Keratinocyte (primary cell): ENCODE results near the gene HDAC9. TPM values are rescaled to one million over a fixed set of nuclear protein-coding genes. Genes with fewer than 3 reads are reported as not detected.

Experiments used
- DNase-seq: peaks from one replicate; pipeline ENCODE4 v3.0.0-alpha.2; 2011; ENCODE audit warnings: low read depth, missing footprints, low spot score
- FAIRE-seq: peaks from 2 replicates; lab custom pipeline; 2011; peaks lifted over from hg19 to GRCh38; lab: Jason Lieb, UNC
- H2AFZ ChIP-seq: 2 replicates; pipeline ENCODE4 v1.6.0; 2012; ENCODE audit warnings: low read length, control low read depth, inconsistent platforms; ENCODE audit not compliant: control insufficient read depth
- H3K27ac ChIP-seq: 2 replicates; pipeline ENCODE4 v1.5.1; 2011; ENCODE audit warnings: low read length; ENCODE audit not compliant: control insufficient read depth, insufficient read depth
- H3K27me3 ChIP-seq: 3 replicates; pipeline ENCODE4 v1.6.0; 2011; ENCODE audit warnings: low read length; ENCODE audit not compliant: control insufficient read depth, insufficient read depth; ENCODE audit errors: extremely low read depth
- H3K36me3 ChIP-seq, 2 experiments: 2 replicates in 1 of 2; 3 replicates in 1 of 2; pipeline ENCODE4 v1.5.1; 2011; ENCODE audit warnings: low read length in 2 of 2, mild to moderate bottlenecking in 1 of 2; ENCODE audit not compliant: control insufficient read depth in 2 of 2, insufficient read depth in 2 of 2; ENCODE audit errors: extremely low read depth in 1 of 2
- H3K4me1 ChIP-seq: 3 replicates; pipeline ENCODE4 v1.5.1; 2011; ENCODE audit warnings: low read length; ENCODE audit not compliant: control insufficient read depth, insufficient read depth; ENCODE audit errors: extremely low read depth
- H3K4me2 ChIP-seq: 3 replicates; pipeline ENCODE4 v1.6.0; 2011; ENCODE audit warnings: low read depth, low read length; ENCODE audit not compliant: control insufficient read depth, insufficient read depth; ENCODE audit errors: extremely low read depth
- H3K4me3 ChIP-seq, 3 experiments: fragments of 200-600 bp in 1 of 3; sonication (generic) in 1 of 3; 2 replicates in 2 of 3; 3 replicates in 1 of 3; pipeline ENCODE4 v1.5.1; 2011 to 2016; ENCODE audit warnings: low read length in 3 of 3, mild to moderate bottlenecking in 3 of 3, control low read depth in 2 of 3, inconsistent platforms in 1 of 3, low read depth in 1 of 3, mixed read lengths in 1 of 3, mixed run types in 1 of 3, moderate library complexity in 1 of 3; ENCODE audit not compliant: control insufficient read depth in 2 of 3, insufficient read depth in 2 of 3; ENCODE audit errors: extremely low read depth in 1 of 3
- H3K79me2 ChIP-seq: 2 replicates; pipeline ENCODE4 v1.6.0; 2012; ENCODE audit warnings: low read length; ENCODE audit not compliant: control insufficient read depth, insufficient read depth
- H3K9ac ChIP-seq: 3 replicates; pipeline ENCODE4 v1.6.0; 2011; ENCODE audit warnings: low read length; ENCODE audit not compliant: control insufficient read depth, insufficient read depth; ENCODE audit errors: extremely low read depth
- H3K9me1 ChIP-seq: 3 replicates; pipeline ENCODE4 v1.6.0; 2011; ENCODE audit warnings: low read length; ENCODE audit not compliant: control insufficient read depth, insufficient read depth; ENCODE audit errors: extremely low read depth
- H3K9me3 ChIP-seq: 2 replicates; pipeline ENCODE4 v1.5.1; 2012; ENCODE audit warnings: low read depth, low read length; ENCODE audit not compliant: control insufficient read depth
- H4K20me1 ChIP-seq: 3 replicates; pipeline ENCODE4 v1.6.0; 2011; ENCODE audit warnings: low read length; ENCODE audit not compliant: control insufficient read depth, insufficient read depth; ENCODE audit errors: extremely low read depth
- EZH2 ChIP-seq: IDR thresholded peaks from one replicate; pipeline ENCODE4 v1.6.1; 2012; ENCODE audit warnings: inconsistent platforms, mild to moderate bottlenecking, low read length, moderate library complexity
- dilution Hi-C: fragments of 300-500 bp; cut with MboI; formaldehyde crosslinking; loops from one replicate; pipeline ENCODE4 v1.7.0; 2020; ENCODE audit warnings: low sequenced_read_pairs; ENCODE audit not compliant: extremely low pct_ligation_motif_present
- polyA plus RNA-seq, 5 experiments: library from polyadenylated mRNA; depleted of rRNA in 3 of 5; stranded (reverse) in 3 of 5; stranded (forward) in 1 of 5; unstranded in 1 of 5; fragments of >200 nt; gene quantifications; 1 replicate in 1 of 5; 2 replicates in 3 of 5; 3 replicates in 1 of 5; pipeline versions ENCODE4 v1.2.1 to v1.2.3, GENCODE V29; 2011 to 2012; ENCODE audit warnings: missing spikeins in 2 of 5, low read depth in 1 of 5, low replicate concordance in 1 of 5
- TF ChIP-seq, protein P1 (sequence below), 3 experiments: IDR thresholded peaks in 1 of 3; conservative IDR thresholded peaks in 1 of 3; optimal IDR thresholded peaks in 1 of 3; 2 replicates in 2 of 3; 3 replicates in 1 of 3; pipeline versions ENCODE3 to v1.5.1; 2011; ENCODE audit warnings: low read length in 3 of 3, mild to moderate bottlenecking in 3 of 3, moderate library complexity in 2 of 3, control low read depth in 1 of 3, inconsistent platforms in 1 of 3; ENCODE audit not compliant: insufficient read depth in 2 of 3; ENCODE audit errors: extremely low read depth in 1 of 3

The HDAC9 gene
- polyA plus RNA-seq, 1 donor (not counting 4 experiments of a cell fraction or from before 2014, with no cell fraction given), result 24.6 TPM

DNA sequence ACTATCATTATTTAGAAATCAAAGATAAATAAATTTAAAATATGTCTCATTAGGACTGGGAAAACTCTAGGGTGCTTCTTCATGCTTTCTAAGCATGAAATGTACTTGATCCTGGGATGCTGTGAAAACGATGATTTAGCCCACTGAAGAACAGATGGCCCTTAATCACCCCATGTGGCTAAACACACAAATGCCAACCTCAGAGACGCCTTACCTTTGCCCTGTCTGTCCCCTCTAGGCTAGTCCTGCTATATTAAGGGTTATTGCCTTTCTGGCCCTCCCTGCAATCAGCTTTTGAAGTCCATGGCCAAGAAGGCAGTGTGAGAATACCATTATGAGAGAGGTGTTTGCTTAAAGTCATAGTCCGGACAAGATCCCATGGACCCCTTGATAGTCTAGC lies 404.7 kb downstream of the HDAC9 start:
- DNase-seq (no peak), FAIRE-seq (no peak)
- dilution Hi-C loops, result no loop called here
- no peaks in the 10 kb centered on the region for H3K27me3 ChIP-seq
- H3K79me2 ChIP-seq, result no peaks in the 10 kb centered on the region
- H3K36me3 ChIP-seq, result no peaks in the 10 kb centered on the region
- no peak overlapping the region for H3K4me2 ChIP-seq
- no peak for TF ChIP-seq EZH2
- TF ChIP-seq, protein P1, sequence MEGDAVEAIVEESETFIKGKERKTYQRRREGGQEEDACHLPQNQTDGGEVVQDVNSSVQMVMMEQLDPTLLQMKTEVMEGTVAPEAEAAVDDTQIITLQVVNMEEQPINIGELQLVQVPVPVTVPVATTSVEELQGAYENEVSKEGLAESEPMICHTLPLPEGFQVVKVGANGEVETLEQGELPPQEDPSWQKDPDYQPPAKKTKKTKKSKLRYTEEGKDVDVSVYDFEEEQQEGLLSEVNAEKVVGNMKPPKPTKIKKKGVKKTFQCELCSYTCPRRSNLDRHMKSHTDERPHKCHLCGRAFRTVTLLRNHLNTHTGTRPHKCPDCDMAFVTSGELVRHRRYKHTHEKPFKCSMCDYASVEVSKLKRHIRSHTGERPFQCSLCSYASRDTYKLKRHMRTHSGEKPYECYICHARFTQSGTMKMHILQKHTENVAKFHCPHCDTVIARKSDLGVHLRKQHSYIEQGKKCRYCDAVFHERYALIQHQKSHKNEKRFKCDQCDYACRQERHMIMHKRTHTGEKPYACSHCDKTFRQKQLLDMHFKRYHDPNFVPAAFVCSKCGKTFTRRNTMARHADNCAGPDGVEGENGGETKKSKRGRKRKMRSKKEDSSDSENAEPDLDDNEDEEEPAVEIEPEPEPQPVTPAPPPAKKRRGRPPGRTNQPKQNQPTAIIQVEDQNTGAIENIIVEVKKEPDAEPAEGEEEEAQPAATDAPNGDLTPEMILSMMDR (optimal IDR thresholded peaks at IDR 0.05 in 1 of 3, IDR thresholded peaks at IDR 0.05 in 1 of 3, conservative IDR thresholded peaks at IDR 0.05 in 1 of 3; ENCODE audit: extremely low read depth in 1 of 3, insufficient read depth in 2 of 3, low read length in 3 of 3), result no peak
- H3K9me1 ChIP-seq, result no peaks in the 10 kb centered on the region
- H3K4me1 ChIP-seq, result peaks cover 23% of the 10 kb centered on the region
- no peak overlapping the region for H3K4me3 ChIP-seq
- no peak overlapping the region for H3K27ac ChIP-seq
- H3K9ac ChIP-seq, result no peak overlapping the region
- no peaks in the 10 kb centered on the region for H4K20me1 ChIP-seq
- no peak overlapping the region for H2AFZ ChIP-seq
- no peaks in the 10 kb centered on the region for H3K9me3 ChIP-seq

DNA sequence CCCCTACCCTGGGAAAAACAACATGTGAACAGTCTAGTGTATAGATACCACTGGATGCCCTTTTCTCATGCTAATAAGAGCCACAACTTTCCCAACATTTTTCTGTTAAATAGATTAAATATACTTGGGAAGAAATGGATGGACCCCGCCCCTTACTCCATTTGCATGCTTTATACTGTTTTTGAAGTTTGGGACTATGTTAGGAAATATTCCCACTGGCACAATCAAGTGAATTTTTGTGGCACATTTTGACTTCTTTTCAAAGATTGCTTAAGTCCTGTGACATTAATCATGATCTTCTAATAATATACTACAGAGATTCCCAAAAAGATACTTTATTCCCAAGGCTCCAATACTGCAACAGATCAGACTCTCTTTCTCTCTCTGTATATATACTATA lies 405.3 kb downstream of the HDAC9 start:
- no peak overlapping the region for H3K4me3 ChIP-seq
- H2AFZ ChIP-seq, result no peak overlapping the region
- H3K9me3 ChIP-seq, result no peaks in the 10 kb centered on the region
- H3K27ac ChIP-seq, result no peak overlapping the region
- peaks cover 19% of the 10 kb centered on the region for H3K4me1 ChIP-seq
- TF ChIP-seq, protein P1 (optimal IDR thresholded peaks at IDR 0.05 in 1 of 3, IDR thresholded peaks at IDR 0.05 in 1 of 3, conservative IDR thresholded peaks at IDR 0.05 in 1 of 3; ENCODE audit: extremely low read depth in 1 of 3, insufficient read depth in 2 of 3, low read length in 3 of 3), result no peak
- TF ChIP-seq EZH2, result no peak
- no peak for DNase-seq
- H4K20me1 ChIP-seq, result no peaks in the 10 kb centered on the region
- H3K79me2 ChIP-seq, result no peaks in the 10 kb centered on the region
- H3K4me2 ChIP-seq, result no peak overlapping the region
- no peak overlapping the region for H3K9ac ChIP-seq
- FAIRE-seq, result no peak
- dilution Hi-C loops, result no loop called here
- H3K9me1 ChIP-seq, result no peaks in the 10 kb centered on the region
- no peaks in the 10 kb centered on the region for H3K36me3 ChIP-seq
- no peaks in the 10 kb centered on the region for H3K27me3 ChIP-seq
